Kasumi-1 (cell line): ENCODE data around the gene MPND.

Source experiments
- DNase-seq, 2 experiments: peaks; one replicate each; lab custom pipeline; 2025; lab: John Stamatoyannopoulos, UW

The MPND gene

DNA sequence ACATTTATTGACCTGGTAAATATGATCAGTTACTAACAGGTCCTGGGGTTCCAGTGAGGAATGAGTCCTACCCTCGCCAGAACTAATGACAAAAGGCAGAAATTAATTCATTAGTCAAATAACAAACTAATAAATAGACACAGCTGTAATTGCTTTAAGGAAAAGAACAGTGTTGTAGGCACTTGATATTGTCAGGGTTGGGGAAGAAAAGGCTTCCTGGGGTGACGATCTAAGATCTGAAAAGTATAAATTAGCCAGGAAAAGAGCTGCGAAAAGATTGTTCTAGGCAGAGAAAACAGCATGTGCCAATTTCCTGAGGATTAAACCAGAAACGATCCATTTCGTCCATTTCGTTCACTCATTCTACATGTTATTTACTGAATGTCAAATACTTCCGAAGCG is 58.4 kb downstream of the MPND start:
- no peak for DNase-seq

DNA sequence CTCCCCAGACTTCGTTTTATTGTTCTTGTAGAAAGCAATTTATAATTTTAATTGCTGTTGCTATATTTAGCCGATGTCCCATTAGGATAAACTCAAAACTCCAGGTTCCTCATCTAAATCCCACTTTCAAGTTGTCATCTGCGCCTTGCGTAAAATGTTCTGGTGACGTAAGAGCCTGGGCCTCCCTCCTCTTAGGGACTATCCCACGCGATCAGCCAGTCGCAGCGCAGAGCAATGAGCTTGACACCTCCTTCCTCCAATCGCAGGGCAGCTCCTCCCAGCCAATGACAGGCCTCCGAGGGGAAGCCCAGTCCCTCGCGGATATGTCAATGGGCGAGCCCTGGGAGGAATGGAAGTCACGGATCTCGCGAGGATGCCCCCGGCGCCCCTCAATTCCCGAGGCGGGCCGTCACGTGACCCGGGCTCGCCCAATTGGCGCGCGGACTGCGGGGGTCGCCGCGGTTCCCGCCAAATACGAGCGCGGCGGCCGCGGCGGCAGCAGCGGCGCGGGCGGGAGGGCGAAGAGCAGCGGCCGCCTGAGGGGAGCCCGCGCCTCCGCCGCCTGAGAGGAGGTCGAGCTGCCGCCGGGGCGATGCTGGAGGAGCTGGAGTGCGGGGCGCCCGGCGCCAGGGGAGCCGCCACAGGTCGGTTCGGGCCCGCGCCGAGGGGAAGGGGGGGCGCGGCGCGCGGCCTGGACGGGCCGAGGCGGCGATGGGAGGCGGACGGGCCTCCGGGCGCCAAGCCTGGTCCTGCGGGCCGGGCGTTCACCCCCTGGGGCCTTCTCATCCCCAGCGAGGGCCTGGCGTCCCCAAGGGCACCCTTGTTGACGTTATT is 59.0 kb downstream of the MPND start, which contains the start of gene CHAF1A:
CHAF1A (plus strand) TSS at position 470 of the 834 bp plus-strand sequence; CDS start at position 593, 123 bp downstream.
- DNase-seq: peak; percentile 100

DNA sequence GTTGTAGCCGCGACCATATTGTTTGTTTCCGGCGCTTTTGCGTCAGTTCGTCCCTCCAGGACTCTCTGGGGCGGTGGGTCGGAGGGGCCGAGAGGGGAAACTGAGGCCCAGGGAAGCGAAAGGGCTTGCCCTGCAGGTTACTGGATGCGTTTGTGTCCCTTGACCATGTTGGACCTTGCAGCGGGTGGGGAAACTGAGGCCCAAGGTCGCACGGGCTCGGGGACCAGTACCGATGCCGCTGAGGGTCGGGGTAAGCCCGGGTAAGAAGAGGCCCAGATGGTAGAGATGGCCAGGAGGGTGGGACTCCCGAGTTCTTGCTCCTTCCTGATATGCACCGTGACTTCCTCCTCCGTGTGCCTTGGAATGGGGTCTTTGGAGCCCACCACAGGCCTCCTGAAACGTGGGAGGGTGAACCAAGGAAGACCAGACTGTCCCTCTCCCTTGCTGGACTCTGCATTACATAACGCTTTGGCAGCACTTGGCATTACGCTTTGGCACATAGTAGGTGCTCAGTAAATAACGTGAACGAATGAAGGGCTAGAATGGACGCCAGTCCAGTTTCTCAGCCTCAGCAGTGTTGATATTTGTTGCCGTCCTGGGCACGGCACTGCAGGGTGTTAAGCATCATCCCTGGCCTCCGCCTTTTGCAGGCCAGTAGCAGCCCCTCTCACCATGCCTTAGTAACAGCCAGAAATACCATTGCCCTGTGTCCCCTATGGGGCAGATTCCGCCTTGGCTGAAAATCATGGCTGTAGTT is 59.8 kb downstream of the MPND start:
- peak in 1 of 2 experiments; percentile 15 for DNase-seq

DNA sequence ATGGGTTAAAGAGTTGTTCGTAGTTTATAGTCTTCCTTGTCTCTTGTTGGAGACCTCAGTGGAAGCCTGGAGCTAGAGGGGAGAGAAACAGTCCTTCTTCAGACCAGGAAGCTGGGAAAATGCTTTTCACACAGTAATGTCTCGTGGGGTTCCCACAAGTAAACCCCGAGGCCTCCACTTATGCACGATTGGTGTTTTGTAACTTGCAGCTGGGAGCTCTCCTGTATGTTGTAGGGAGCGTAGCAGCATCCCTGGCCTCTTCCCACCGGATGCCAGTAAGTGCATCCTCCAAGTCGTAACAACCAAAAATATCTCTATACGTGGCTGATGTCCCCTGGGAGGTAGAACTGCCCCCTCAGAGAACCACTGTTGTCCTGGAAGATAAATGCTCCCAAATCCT is 62.6 kb downstream of the MPND start:
- no peak for DNase-seq

DNA sequence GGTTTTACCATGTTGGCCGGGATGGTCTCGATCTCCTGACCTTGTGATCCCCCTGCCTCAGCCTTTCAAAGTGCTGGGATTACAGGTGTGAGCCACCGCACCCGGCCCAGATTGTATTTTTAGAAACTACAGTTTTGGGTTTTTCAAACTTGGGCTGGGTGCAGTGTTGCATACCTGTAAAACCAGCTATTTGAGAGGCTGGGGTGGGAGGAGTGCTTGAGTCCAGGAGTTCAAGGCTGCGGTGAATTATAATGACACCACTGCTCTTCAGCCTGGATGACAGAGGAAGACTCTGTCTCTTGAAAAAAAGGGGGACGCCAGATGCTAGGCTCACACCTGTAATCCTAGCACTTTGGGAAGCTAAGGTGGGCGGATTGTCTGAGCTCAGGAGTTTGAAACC is 63.3 kb downstream of the MPND start:
- no peak for DNase-seq

DNA sequence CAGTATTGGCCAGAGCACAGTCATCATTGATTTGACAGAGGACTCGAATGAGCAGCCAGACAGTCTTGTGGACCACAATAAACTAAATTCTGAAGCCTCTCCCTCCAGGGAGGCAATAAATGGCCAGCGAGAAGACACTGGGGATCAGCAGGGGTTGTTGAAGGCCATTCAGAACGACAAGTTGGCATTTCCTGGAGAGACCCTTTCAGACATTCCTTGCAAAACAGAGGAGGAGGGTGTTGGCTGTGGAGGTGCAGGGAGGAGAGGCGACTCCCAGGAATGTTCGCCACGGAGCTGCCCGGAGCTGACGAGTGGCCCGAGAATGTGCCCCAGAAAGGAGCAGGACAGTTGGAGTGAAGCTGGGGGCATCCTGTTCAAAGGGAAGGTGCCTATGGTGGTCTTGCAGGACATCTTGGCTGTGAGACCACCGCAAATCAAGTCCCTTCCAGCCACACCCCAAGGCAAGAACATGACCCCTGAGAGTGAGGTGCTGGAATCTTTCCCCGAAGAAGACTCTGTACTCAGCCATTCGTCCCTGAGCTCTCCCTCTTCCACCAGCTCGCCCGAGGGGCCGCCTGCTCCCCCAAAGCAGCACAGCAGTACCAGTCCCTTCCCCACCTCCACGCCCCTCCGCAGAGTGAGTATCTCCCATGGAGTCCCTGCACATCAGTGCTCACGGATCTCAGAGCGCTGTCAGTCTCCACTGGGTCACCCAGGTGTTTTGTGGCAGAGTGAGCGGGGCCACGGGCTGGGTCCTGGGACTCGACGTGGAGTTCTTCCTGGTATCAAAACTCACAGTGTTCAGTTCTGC is 66.0 kb downstream of the MPND start:
- DNase-seq: no peak
